Measurements from ENCODE around the gene BMP5. TPM values are rescaled to one million over a fixed set of nuclear protein-coding genes. Genes with fewer than 3 reads are reported as not detected.

Gene BMP5
- total and polyA plus RNA-seq, 5 donors from 2014 or later, result not detected

DNA sequence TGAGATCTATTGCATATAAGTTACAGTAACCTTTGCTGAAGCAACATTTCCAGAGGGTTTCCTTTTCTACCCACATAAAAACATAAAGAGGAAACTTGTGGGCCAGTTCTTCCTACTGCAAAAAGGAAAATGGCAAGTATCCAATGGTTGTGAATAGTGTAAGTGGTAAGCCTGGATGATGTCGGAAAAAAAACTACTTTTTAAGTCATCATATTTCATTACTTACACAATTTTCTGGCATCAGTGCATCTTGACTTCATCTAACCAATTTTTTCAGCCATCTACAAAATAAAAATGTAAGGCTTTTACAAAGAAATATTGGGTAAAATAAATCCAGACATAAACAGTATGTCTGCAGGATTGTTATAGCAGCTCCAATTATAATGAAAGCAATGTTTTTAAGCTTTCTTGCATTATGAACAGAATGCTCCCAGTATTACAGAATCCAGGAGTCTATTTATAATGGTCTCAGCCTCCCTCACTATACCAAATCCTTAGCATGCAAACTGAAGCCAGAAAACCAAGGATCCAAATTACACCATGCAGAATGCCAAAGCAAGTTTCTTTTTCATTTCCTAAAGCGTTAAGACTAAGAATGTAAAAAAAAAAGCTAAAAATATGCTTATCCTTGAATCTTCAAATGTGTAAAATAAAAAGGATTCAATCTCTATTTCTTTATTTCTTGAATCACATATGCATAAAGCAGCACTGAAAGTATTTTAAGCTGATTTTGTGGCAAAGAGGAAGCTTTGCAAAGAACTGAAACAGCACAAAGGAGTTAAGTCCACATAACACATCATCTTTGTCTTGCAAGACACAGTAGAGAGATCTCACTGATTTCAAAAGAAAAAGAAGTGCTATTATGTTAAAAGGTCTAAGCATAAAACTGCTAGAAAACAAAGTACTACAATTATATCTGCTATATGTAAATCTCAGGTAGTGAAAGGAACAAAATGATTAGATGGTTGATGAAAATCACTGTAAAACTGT, 169.6 kb downstream of the BMP5 start:
- no peak for ATAC-seq (ENCODE audit: low read depth in 2 of 2)
- Mint-ChIP-seq H3K4me1 (no peaks in the 10 kb centered on the region), H3K27ac (no peak overlapping the region), H3K27me3 (no peaks in the 10 kb centered on the region), H3K36me3 (no peaks in the 10 kb centered on the region), H3K4me3 (no peak overlapping the region), H3K9me3 (peaks cover 0 to 23% (median 9%) of the 10 kb centered on the region in 7 donors)
- no peaks in the 10 kb centered on the region for H3K4me1 ChIP-seq (ENCODE audit: control insufficient read depth, insufficient read depth, low read length, poor library complexity, severe bottlenecking)
- H3K9me3 ChIP-seq (ENCODE audit: control insufficient read depth in 2 of 2, low read length in 2 of 2), result no peaks in the 10 kb centered on the region
- H3K27me3 ChIP-seq (ENCODE audit: control insufficient read depth, insufficient read depth, low read length), result no peaks in the 10 kb centered on the region
- no peak overlapping the region for H3K4me3 ChIP-seq (ENCODE audit: low read depth, low read length)
- H3K27ac ChIP-seq (ENCODE audit: insufficient read depth, low read length, poor library complexity, severe bottlenecking), result no peak overlapping the region
- H3K36me3 ChIP-seq (ENCODE audit: control insufficient read depth, insufficient read depth, low read length), result no peaks in the 10 kb centered on the region
- DNase-seq, result no peak

DNA sequence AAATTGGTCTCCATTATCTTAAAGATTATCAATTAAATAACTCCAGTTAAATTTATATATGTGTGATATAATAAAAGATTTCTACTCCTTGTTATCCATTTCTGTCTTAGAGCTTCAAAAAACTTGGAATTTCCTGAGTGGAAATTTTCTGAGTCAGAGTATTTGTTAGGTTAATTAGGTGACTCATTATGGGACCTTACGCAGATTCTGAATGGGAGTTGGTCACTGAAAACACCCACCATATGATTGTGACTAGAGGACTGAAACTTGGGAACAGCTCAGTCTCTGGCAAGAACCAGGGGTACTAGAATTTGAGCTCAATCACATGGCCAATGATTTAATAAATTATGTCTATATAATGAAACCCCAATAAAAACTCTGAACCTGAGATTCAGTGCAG, 171.0 kb downstream of the BMP5 start:
- Mint-ChIP-seq H3K27ac (no peak overlapping the region), H3K36me3 (no peaks in the 10 kb centered on the region), H3K27me3 (no peaks in the 10 kb centered on the region), H3K4me3 (no peak overlapping the region), H3K4me1 (no peaks in the 10 kb centered on the region), H3K9me3 (peaks cover 0 to 23% (median 9%) of the 10 kb centered on the region in 7 donors)
- no peak overlapping the region for H3K27ac ChIP-seq (ENCODE audit: insufficient read depth, low read length, poor library complexity, severe bottlenecking)
- H3K4me1 ChIP-seq (ENCODE audit: control insufficient read depth, insufficient read depth, low read length, poor library complexity, severe bottlenecking), result no peaks in the 10 kb centered on the region
- H3K36me3 ChIP-seq (ENCODE audit: control insufficient read depth, insufficient read depth, low read length), result no peaks in the 10 kb centered on the region
- no peaks in the 10 kb centered on the region for H3K27me3 ChIP-seq (ENCODE audit: control insufficient read depth, insufficient read depth, low read length)
- no peaks in the 10 kb centered on the region for H3K9me3 ChIP-seq (ENCODE audit: control insufficient read depth in 2 of 2, low read length in 2 of 2)
- H3K4me3 ChIP-seq (ENCODE audit: low read depth, low read length), result no peak overlapping the region
- ATAC-seq (ENCODE audit: low read depth in 2 of 2) (no peak), DNase-seq (no peak)
